Right lobe of liver (tissue), 6 donors: ENCODE results near the gene HIP1R. TPM values are rescaled to one million over a fixed set of nuclear protein-coding genes. Genes with fewer than 3 reads are reported as not detected.
A peak's percentile ranks its signal among the peaks of the same experiment; 100 is the strongest.

Experiments used
- ATAC-seq, 4 donors: fragments of 200-7000 bp; cut with Tn5 transposase; one replicate each; pipeline ENCODE4 v1.9.1; 2020; ENCODE audit warnings: mild to moderate bottlenecking in 4 of 4, moderate library complexity in 4 of 4
- DNase-seq, 3 donors: peaks; one replicate each; pipeline ENCODE4 v3.0.0-alpha.2; 2020
- H3K27ac ChIP-seq, 3 donors: fragments of 200-600 bp; one replicate each; pipeline ENCODE4 v1.8.0; 2022
- H3K27me3 ChIP-seq, 2 donors: fragments of 200-600 bp; one replicate each; pipeline ENCODE4 v1.8.0; 2022
- H3K36me3 ChIP-seq, 4 donors: fragments of 200-600 bp; sonication (generic) in 1 of 4; one replicate each; pipeline versions ENCODE4 v1.5.1 to v1.8.0; 2017 to 2022; ENCODE audit warnings: control low read depth in 1 of 4
- H3K4me1 ChIP-seq, 4 donors: fragments of 200-600 bp; sonication (generic) in 1 of 4; one replicate each; pipeline versions ENCODE4 v1.5.1 to v1.8.0; 2017 to 2022; ENCODE audit warnings: control low read depth in 1 of 4
- H3K4me3 ChIP-seq, 3 donors: fragments of 200-600 bp; one replicate each; pipeline ENCODE4 v1.8.0; 2022
- H3K9me3 ChIP-seq, 4 donors: fragments of 200-600 bp; sonication (generic) in 1 of 4; one replicate each; pipeline versions ENCODE4 v1.5.1 to v1.8.0; 2017 to 2022; ENCODE audit warnings: control low read depth in 1 of 4
- CTCF ChIP-seq, 4 donors: fragments of 200-600 bp in 3 of 4; fragments of 450-650 bp in 1 of 4; IDR thresholded peaks; one replicate each; pipeline versions ENCODE4 v1.5.1 to v1.8.0; 2016 to 2022; ENCODE audit warnings: antibody characterized with exemption in 4 of 4, mild to moderate bottlenecking in 2 of 4
- POLR2A ChIP-seq: fragments of 450-650 bp; IDR thresholded peaks from one replicate; pipeline ENCODE4 v1.6.1; 2017; ENCODE audit warnings: antibody characterized with exemption, mild to moderate bottlenecking
- WGBS: methylation state at CpG from one replicate; pipeline ENCODE4 v1.1.6; 2018; ENCODE audit warnings: low coverage, low lambda C conversion rate; ENCODE audit not compliant: insufficient coverage; ENCODE audit errors: missing lambda C conversion rate; 5-methylcytosine and 5-hydroxymethylcytosine counted together
- intact Hi-C, 2 donors: fragments of 100-400 bp; cut with DNase I; formaldehyde crosslinking; loops; one replicate each; pipeline versions ENCODE4 v1.11.2 to v1.14.1; 2022
- total RNA-seq, 6 experiments: library from RNA; depleted of rRNA in 2 of 6; stranded (reverse); fragments of >200 nt in 2 of 6; fragmentation: NEBNext Ultra II Directional in 3 of 6; extraction: Animal tissue kit (Norgen Biotek cat#: 25700) in 3 of 6; gene quantifications; one replicate each; pipeline versions ENCODE4 v1.1.0 to v1.2.4, GENCODE V29; 2016 to 2023
- donor health status: DM: no; HTN: yes; CAD: no.
- donor health status: DM: no; HTN: no; CAD: no.
- donor health status: DM: no; HTN: no; CAD: no.
- donor health status: DM: no; HTN: yes; CAD: no.
- donor health status: DM: no; HTN: yes; CAD: no.

HIP1R gene
- total RNA-seq, 6 experiments from 2014 or later, result 23.6 to 37.2 (median 27.8) TPM

- DNase-seq (peak; percentile 25 to 78 (median 70)), ATAC-seq (peak in 2 of 4 donors; percentile 6 to 13)
- intact Hi-C loops, result no loop called here
- Histone ChIP-seq H3K9me3 (no peaks in the 10 kb centered on the region), H3K27ac (peak overlapping the region; percentile 36 to 87 (median 87)), H3K4me3 (no peak overlapping the region), H3K4me1 (peaks cover 0 to 88% (median 41%) of the 10 kb centered on the region in 4 donors), H3K36me3 (peaks cover 0 to 10% (median 0%) of the 10 kb centered on the region in 4 donors), H3K27me3 (no peaks in the 10 kb centered on the region)
- TF ChIP-seq CTCF (IDR thresholded peaks at IDR 0.05), result no peak
- no peak for TF ChIP-seq POLR2A
- WGBS, result 68% methylated on average over 27 of the region's 36 CpGs
Measured at GRCh38 chr12:122866950-122867607, 31.8 kb downstream of the HIP1R start.

- peak; percentile 44 to 76 (median 68) for ATAC-seq
- TF ChIP-seq POLR2A, result no peak
- TF ChIP-seq CTCF (IDR thresholded peaks at IDR 0.05), result peak; percentile 24 to 52 (median 44)
- H3K27ac ChIP-seq, result peak overlapping the region; percentile 36 to 87 (median 87)
- intact Hi-C loops, result no loop called here
- DNase-seq, result peak; percentile 69 to 98 (median 98)
- WGBS, result 28% methylated on average over 13 of the region's 33 CpGs
- no peaks in the 10 kb centered on the region for H3K9me3 ChIP-seq
- no peaks in the 10 kb centered on the region for H3K27me3 ChIP-seq
- no peak overlapping the region for H3K4me3 ChIP-seq
- peaks cover 0 to 90% (median 42%) of the 10 kb centered on the region in 4 donors for H3K4me1 ChIP-seq
- peaks cover 0 to 10% (median 0%) of the 10 kb centered on the region in 4 donors for H3K36me3 ChIP-seq
Measured at GRCh38 chr12:122867691-122868461, 32.6 kb downstream of the HIP1R start.

- no peaks in the 10 kb centered on the region for H3K27me3 ChIP-seq
- intact Hi-C loops, result no loop called here
- H3K4me1 ChIP-seq, result peaks cover 0 to 90% (median 44%) of the 10 kb centered on the region in 4 donors
- peak overlapping the region; percentile 36 to 87 (median 87) for H3K27ac ChIP-seq
- no peak for TF ChIP-seq POLR2A
- no peak overlapping the region for H3K4me3 ChIP-seq
- no peaks in the 10 kb centered on the region for H3K9me3 ChIP-seq
- H3K36me3 ChIP-seq, result peaks cover 0 to 10% (median 0%) of the 10 kb centered on the region in 4 donors
- DNase-seq, result no peak
- ATAC-seq, result no peak
- WGBS, result 81% methylated on average over 10 of the region's 13 CpGs
Measured at GRCh38 chr12:122868471-122869177, 33.4 kb downstream of the HIP1R start.

GRCh38 chr12:122869207-122869973 is 34.1 kb downstream of the HIP1R start:
- H3K27me3 ChIP-seq, result no peaks in the 10 kb centered on the region
- DNase-seq (no peak), ATAC-seq (no peak)
- intact Hi-C loops, result no loop called here
- 92% methylated on average over 4 of the region's 8 CpGs for WGBS
- H3K4me3 ChIP-seq, result no peak overlapping the region
- H3K9me3 ChIP-seq, result no peaks in the 10 kb centered on the region
- H3K36me3 ChIP-seq, result peaks cover 0 to 10% (median 0%) of the 10 kb centered on the region in 4 donors
- peak overlapping the region in 2 of 3 donors; percentile 87 for H3K27ac ChIP-seq
- H3K4me1 ChIP-seq, result peaks cover 0 to 88% (median 43%) of the 10 kb centered on the region in 4 donors
- TF ChIP-seq POLR2A, result no peak
- no peak for TF ChIP-seq CTCF (IDR thresholded peaks at IDR 0.05)
